GM18519 (cell line): Measurements from ENCODE around the gene STEAP4.

Experiments
- ATAC-seq: cut with Tn5 transposase; IDR thresholded peaks from one replicate; pipeline ENCODE4 v1.9.1; 2021; ENCODE audit warnings: mild to moderate bottlenecking, moderate library complexity; ENCODE audit not compliant: unreplicated experiment, low FRiP score

STEAP4 gene

GRCh38 chr7:88314061-88314491 is 7.4 kb upstream of the STEAP4 start:
- no peak for ATAC-seq

GRCh38 chr7:88312061-88312663 is 5.5 kb upstream of the STEAP4 start:
- no peak for ATAC-seq

GRCh38 chr7:88311675-88312036 is 5.0 kb upstream of the STEAP4 start:
- ATAC-seq: no peak

GRCh38 chr7:88310956-88311674 is 4.4 kb upstream of the STEAP4 start:
- ATAC-seq: no peak

- no peak for ATAC-seq
Measured at GRCh38 chr7:88309819-88310218, 3.1 kb upstream of the STEAP4 start.

- ATAC-seq: no peak
Measured at GRCh38 chr7:88307823-88308222, 1.1 kb upstream of the STEAP4 start.

- no peak for ATAC-seq
Measured at GRCh38 chr7:88307412-88307811, 718 bp upstream of the STEAP4 start.

GRCh38 chr7:88305044-88305443 is 1.6 kb downstream of the STEAP4 start:
- ATAC-seq: no peak

- no peak for ATAC-seq
Measured at GRCh38 chr7:88302486-88302885, 4.2 kb downstream of the STEAP4 start.

- no peak for ATAC-seq
Measured at GRCh38 chr7:88301924-88302323, 4.8 kb downstream of the STEAP4 start.

GRCh38 chr7:88300401-88300945 is 6.2 kb downstream of the STEAP4 start:
- ATAC-seq: no peak

GRCh38 chr7:88299126-88299525 is 7.6 kb downstream of the STEAP4 start:
- no peak for ATAC-seq

GRCh38 chr7:88293866-88294265 is 12.8 kb downstream of the STEAP4 start:
- ATAC-seq: no peak

GRCh38 chr7:88291398-88292173 is 15.1 kb downstream of the STEAP4 start:
- no peak for ATAC-seq

- no peak for ATAC-seq
Measured at GRCh38 chr7:88290491-88290890, 16.2 kb downstream of the STEAP4 start.

GRCh38 chr7:88289564-88290025 is 17.1 kb downstream of the STEAP4 start:
- no peak for ATAC-seq

GRCh38 chr7:88281749-88282148 is 24.9 kb downstream of the STEAP4 start:
- ATAC-seq: no peak

GRCh38 chr7:88280801-88281200 is 25.9 kb downstream of the STEAP4 start:
- ATAC-seq: no peak

- ATAC-seq: no peak
Measured at GRCh38 chr7:88279323-88279722, 27.4 kb downstream of the STEAP4 start.

GRCh38 chr7:88278881-88279280 is 27.8 kb downstream of the STEAP4 start:
- ATAC-seq: no peak

GRCh38 chr7:88276605-88277153 is 30.0 kb downstream of the STEAP4 start:
- ATAC-seq: no peak
